Astrocyte of the spinal cord (primary cell): ENCODE data around the gene CALCOCO1.

Experiments
- DNase-seq: peaks from one replicate; pipeline ENCODE4 v3.0.0; 2011; ENCODE audit warnings: low read depth, low spot score
- H3K4me3 ChIP-seq: 2 replicates; pipeline ENCODE4 v1.5.1; 2011; ENCODE audit warnings: low read depth, mild to moderate bottlenecking, low read length, moderate library complexity
- in situ Hi-C: cut with HindIII; loops from 2 replicates; pipeline ENCODE4 v1.10.0; 2017; ENCODE audit warnings: low sequenced_read_pairs
- TF ChIP-seq, protein P1 (sequence below): IDR thresholded peaks from 2 replicates; pipeline ENCODE4 v1.5.1; 2012; ENCODE audit warnings: low read depth, mild to moderate bottlenecking, low read length, inconsistent platforms

The CALCOCO1 gene

DNA sequence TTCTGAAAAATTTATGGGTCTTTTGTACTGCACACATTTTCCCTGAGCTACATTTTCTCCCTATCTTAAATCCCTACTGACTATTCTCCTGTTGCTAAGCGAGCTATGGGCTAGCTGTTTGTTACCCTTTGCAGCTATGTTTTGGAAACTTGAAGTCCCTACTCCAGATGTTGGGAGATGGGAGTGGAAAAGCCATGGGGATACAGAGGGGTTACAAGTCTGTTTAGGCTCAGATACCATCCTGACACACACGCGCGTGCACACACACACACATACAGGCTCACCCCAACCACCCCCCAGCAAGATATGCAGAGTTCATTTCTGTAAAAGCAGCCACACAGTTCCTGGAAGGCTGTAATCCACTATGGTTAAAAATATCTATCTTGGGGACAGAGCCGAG, 67.2 kb downstream of the CALCOCO1 start:
- DNase-seq, result no peak
- in situ Hi-C loops, result no loop called here
- TF ChIP-seq, protein P1, sequence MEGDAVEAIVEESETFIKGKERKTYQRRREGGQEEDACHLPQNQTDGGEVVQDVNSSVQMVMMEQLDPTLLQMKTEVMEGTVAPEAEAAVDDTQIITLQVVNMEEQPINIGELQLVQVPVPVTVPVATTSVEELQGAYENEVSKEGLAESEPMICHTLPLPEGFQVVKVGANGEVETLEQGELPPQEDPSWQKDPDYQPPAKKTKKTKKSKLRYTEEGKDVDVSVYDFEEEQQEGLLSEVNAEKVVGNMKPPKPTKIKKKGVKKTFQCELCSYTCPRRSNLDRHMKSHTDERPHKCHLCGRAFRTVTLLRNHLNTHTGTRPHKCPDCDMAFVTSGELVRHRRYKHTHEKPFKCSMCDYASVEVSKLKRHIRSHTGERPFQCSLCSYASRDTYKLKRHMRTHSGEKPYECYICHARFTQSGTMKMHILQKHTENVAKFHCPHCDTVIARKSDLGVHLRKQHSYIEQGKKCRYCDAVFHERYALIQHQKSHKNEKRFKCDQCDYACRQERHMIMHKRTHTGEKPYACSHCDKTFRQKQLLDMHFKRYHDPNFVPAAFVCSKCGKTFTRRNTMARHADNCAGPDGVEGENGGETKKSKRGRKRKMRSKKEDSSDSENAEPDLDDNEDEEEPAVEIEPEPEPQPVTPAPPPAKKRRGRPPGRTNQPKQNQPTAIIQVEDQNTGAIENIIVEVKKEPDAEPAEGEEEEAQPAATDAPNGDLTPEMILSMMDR, result no peak
- no peak overlapping the region for H3K4me3 ChIP-seq

DNA sequence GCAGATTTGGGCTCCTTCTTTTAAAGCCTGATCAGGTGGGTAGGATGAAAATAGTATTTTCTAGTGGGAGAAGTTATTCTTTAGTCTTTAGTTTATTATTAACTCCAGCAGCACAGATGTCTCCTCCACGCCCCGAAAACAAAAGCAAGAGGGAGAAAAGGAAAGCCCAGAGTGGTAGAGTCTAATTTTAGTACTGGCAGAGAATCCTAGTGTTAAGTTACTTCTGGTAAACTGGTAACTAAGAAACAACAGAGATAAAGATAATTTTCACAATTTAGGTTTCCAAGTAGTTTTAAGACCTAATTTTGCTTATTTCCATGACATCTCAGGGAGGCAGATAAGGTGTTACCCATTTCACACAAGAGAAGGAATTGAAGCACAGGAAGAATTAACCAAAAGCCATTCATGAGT, 67.7 kb downstream of the CALCOCO1 start:
- TF ChIP-seq, protein P1, result no peak
- DNase-seq, result peak; percentile 76
- in situ Hi-C loops, result no loop called here
- H3K4me3 ChIP-seq, result no peak overlapping the region

DNA sequence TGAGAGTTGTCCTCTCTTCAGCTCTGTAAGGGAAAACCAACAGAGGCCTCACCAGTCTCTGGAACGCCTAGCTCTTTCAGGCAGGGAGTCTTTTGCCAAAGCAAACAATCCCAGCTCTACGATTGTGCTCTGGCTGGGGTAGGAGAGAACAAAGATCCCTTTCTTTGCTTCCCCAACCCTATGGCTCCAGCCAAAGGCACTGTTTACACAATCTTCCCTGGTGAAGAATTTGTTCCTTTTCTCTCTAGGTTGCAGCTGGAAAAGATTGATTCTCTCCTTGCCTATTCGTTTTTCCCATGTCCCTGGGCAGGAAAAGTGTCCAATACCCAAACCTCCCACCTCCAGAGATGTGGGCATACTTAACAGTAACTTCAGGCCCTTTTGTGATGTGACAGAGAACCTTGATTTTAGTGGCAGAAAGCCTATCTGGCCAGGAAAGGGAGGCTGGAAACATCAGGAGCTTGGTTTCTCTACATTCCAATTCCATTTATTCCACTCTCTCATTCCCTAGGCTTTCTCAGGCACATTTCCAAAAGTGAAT, 68.2 kb downstream of the CALCOCO1 start:
- peak; percentile 93 for DNase-seq
- H3K4me3 ChIP-seq, result no peak overlapping the region
- TF ChIP-seq, protein P1, result no peak
- in situ Hi-C loops, result no loop called here
